ELF-1 (cell line): ENCODE data around the gene PRR22.
A peak's percentile ranks its signal among the peaks of the same experiment; 100 is the strongest.
"Not testable (repeated sequence)": the region's sequence is repeated elsewhere in the genome, so short reads cannot be mapped to it uniquely, and the experiment has no call there.

ENCODE experiments used
- DNase-seq: peaks from one replicate; pipeline ENCODE4 v3.0.0-alpha.2; 2016; ENCODE audit warnings: low read depth, low spot score

The PRR22 gene

DNA sequence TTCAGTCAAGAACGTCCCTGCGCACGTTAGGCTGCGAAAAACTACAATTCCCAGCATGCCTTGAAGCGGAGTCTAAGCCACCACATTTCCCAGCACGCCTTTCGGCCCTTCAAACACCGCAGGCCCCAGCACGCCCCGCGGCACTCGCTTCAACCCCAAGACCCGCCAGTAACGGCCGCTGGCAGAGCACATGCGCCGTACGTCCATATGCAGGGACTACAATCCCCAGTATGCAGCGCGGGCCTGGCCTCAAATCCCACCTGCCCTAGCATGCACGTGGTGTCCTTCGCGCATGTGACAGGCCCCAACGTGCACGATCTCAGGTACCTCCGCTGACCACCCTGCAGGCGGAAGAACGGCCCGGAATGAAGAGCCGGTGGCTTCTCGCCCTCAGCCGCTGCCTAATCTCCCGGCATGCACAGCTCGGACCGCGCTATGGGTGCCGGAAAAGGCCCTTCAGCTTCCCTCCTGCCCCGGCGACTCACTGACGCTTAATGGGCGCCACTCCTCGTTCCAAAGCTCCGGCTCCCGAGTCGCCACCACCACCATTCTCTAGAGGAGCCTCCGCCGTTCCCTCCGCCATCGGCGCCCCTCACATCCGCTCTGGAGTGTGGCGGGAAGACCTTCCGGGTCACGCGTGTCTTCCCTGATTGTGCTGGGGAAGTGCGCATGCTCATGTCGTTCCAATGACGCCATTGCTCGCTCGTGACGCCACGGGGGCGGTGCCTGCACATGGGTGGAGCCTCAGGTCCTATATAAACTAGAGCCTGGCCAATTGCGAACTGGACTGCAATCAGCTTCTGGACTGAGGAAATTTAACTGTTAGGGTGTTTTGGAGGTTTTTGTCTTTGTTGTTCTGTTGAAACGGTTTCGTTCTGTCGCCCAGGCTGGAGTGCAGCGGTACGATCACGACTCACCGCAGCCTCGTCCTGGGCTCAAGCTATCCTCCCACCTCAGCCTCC, 6.3 kb upstream of the PRR22 start, which contains the start of gene DUS3L:
Gene DUS3L (minus strand): TSS at position 605 of the 962 bp plus-strand sequence. CDS start 22 bp downstream, at position 583.
- peak; percentile 99 for DNase-seq

DNA sequence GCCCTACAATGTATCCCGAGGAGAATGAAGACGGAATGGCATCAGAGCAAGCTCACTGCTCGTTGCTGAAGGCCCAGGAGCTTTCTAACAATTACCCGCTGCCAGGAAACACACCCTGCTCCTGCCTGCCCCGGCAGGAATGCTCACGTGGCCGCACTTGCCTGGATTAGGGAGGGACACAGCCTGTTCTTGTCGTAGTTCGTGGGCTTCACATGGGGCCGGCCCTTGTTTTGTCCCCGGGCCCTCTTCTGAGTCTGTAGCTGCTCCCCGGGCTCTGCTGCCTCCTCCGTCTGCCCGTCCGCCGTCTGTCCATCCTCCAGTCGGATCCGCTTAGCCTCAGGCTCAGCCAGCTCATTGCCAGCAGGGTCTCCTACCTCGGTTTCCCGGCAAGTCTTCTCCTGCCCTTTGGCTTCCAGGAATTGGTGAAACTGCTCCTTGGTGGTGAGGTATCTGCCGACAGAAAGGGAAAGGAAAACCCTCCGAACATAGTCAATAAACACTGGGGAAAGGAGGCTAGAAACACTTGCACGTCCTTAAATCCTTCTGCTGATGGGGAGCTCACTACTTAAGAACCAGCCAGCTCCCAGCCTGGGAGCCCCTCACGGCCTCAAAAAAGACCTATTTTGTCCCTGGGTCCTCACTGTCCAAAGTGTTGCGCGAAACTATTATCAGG, 5.5 kb upstream of the PRR22 start:
- DNase-seq = no peak

DNA sequence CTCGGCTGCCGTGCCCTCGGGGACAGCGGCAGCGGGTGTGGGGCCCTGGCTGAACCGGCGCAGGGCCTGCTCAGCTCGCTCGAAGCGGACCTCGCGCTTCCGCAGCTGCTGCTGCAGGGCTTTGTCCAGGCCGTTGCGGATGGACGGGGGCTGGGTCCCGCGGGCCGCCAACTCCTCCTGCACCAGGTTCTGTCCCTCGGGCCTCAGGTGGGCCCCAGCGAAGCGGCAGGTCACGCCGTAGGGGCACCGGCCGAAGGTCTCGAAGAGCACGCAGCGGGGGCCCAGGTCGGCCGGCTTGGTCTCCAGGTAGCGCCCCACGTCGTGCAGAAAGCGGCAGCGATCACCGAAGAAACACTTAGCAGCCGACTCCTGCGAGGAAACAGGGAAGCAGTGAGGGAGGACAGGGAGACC, 4.8 kb upstream of the PRR22 start:
- no peak for DNase-seq

DNA sequence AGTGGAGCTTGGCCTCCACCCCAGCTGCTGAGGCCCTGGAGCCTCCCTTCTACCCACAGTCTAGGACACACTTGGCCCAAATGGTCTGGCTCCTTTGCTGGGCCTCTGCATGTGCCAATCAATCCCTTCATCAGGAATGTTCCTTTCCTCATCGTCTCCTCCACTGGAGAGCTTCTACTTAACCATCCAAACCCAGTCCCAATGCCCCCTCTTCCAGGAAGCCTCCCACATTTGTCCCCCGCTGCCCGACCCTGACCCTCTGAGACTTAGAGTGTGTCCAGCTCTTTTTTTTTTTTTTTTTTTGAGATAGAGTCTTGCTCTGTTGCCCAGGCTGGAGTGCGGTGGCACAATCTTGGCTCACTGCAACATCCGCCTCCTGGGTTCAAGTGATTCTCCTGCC, 3.9 kb upstream of the PRR22 start:
- DNase-seq = no peak

DNA sequence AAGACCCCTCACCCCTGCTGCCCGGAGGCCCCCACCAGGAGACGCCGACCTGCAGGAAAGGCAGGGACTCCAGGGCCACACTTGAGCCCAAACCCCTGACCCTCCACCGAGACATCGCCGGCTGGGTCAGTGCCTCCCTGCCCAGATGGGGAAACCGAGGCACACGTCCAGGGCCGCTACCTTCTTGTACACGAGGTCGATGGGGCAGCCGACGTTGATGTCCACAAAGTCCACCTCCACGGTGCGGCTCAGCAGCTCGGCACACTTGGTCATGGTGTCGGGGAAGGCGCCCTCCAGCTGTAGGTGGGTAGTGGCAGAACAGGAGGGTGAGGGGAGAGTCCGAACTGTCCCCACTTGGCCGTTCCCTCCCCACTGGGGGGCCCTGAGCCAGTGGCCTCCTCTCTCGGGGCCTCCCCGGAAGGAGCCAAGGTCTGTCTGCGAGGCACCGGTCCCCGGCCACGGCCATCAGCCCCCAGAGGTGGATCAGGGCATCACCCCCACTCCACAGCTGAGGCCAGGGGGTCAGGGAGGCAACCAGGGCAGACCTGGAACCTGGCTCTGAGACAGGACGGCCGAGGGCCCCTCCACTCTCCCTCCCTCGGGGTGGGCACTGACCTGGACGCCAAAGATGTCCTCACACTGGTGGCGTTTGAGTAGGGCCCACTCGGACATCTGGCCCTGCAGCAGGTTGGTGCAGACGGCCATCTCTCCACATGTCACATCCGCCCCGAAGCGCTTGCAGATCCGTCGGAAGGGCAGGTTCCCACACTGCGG, 3.0 kb upstream of the PRR22 start:
- no peak for DNase-seq

DNA sequence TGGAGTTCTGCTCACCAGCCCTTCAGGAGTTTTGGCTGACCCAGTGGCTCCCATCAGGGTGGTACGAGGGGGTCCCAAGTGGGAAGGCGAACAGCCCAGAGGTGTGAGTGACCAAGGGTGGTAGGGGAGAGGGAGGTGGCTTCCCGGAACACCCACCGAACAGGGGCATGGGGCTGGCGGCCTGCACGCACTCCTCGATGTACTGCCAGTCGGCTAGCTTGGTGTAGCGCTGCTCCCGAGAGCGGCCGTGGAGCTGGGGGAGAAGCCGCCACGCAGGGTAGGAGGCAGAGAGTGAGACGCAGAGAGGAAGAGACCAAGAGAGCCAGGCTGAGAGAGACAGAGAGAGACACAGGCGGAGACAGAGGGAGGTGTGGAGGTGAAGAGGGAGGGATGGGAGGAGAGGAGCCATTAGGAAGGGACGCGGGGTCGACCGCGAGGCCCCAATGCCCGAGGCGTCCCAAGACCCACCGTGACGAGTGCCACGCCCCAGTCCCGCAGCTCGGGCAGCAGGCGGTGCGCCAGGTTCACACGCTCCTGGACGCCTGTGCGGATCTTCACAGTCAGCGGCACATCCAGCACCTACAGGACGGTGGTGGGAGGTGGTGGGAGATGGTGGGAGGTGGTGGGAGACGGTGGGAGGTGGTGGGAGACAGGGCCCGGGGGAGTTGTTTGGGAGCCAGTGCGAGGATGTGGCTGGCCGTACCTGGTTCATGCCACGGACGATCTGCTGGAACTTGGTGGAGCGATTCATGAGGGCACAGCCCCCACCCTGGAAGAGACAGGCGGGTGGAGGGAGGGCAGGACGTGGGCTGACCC, 2.3 kb upstream of the PRR22 start:
- DNase-seq = no peak

DNA sequence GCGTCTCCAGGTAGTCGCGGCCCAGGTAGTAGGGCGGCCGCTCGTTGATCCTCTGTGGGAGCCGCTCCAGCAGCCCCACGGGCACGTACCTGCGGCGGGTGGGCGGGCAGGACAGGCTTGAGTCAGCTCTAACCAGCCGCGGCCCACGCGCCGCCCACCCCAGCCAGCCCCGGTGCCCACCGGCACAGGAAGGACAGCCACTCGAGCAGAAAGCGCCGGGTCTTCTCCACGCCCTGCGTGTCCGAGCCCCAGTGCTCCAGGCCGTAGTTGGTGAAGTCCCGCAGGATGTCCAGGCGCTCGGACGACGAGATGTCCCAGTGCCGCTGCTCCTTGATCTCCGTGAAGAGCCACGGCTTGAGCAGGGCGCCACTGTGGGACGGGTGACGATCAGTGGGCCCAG, 877 bp upstream of the PRR22 start:
- no peak for DNase-seq

DNA sequence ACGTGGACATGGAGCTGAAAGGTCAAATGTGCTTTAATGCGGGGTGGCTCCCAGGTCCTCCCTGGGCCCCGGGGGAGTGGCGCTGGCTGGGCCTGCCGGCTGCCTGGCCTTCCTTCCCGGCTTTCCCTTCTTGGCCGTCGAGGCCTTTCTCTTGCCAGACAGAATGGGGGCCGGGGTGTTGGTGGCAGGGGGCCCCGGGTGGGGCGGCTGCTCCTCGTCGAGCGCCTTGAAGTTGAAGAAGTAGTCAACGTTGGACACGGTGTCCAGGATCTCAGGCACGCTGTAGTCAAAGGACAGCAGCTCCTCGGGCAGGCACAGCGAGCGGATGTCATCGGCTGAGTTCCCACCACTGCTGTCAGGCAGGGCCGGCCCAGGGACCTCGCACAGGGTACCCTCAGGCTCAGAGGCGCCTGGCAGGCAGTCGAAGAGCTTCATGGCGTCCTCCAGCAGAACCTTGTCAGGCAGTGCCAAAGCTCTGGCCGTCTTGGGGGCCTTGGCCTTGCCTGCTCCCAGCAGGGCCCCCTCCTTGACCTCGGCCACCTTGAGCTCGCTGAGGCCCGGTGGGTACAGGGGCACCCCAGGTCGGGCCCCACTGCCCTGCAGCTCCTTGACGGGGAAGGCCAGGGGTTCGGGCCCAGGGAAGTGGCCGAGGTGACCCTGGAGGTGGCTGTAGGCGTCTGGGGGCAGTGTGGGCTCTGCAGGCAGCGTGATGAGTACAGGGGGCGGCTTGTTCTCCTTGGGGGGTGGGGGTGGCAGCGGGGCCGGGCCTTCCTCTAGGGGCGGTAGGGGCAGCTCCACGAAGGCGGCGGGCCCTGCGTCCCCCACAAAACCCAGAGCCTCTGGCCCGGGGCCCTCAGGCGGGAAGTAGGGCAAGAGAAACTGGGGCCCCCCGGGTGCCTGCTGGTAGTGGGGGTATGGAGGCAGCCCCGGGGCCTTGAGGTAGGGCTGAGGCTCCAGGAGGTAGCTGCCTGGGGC, 1.3 kb downstream of the PRR22 start:
- no peak for DNase-seq

DNA sequence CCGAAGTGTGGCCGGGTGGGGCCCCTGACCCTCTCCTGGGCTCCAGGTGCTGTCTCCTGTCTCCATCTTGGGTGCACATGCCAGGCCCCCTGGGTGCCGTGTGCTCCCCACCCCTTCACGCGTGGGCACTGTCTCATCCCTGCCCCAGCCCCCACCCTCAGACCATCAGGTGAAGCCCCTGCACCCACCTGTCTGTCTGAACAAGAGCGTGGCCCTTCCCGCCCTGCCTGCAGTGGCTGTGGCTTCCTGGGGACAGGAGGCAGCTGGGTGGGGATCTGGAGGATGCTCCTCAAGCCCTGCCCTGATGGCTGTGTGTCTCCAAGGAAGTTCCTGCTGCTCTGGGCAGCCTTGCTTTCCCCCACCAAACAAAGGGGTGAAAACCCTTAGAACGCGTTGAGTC, 2.2 kb downstream of the PRR22 start:
- no peak for DNase-seq

DNA sequence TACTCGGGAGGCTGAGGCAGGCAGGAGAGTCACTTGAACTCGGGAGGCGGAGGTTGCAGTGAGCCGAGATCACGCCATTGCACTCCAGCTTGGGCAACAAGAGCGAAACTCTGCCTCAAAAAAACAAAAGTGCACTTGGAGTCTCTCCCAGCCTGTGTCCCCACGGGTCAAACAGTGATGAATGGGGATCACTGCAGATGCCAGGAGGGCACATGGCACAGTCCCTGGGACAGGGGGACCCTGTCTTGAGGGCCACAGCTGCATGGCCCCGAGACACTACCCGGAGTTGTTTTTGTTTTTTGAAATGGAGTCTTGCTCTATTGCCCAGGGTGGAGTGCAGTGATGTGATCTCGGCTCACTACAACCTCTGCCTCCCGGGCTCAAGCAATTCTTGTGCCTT, 3.6 kb downstream of the PRR22 start:
- DNase-seq = not testable (repeated sequence)

DNA sequence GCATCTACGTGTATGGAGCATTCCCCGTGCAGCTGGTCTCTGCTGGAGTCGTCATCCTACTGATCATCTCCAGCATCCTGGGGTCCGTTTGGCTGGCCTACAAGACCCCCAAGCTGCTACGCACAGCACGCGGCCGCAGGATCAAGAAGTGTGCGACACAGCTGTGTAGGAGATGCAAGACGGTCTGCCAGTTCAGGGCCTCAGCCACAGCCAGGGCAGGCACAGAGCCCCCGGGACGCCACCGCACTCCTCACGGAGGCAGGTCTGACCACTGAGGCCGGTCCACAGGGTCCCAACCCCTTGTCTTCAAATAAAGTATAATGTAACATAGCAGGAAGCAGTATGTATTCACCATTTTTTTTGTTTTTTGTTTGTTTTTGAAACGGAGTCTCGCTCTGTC, 6.1 kb downstream of the PRR22 start:
- no peak for DNase-seq

DNA sequence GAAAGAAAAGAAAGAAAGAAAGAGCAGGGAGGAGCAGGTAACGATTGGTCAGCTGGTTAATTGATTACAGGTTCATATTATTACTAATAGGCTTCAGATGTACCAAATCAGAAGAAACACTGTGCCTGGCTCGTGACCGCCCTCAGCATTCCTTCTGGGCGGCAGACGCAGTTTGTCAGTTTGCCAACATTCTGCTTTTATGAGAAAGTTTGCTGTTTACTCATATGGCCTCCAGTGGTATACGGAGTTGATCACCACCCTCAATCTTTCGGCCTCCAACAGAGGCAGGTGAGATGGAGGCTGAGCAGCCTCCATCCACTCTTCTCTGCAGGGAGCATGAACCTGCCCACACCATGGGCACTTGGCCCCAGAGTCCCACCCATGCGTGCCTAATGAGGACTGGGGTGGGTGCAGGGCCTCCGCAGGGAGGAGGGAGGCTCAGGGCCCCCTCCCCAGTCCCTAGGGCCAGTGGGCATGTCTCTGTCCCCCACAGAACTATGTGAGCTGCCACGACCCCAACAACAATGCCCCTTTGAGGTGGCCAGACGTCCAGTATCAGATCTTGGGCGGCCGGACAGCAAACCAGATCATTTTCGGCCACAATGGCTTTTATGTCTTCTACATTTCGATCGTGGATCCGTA, 8.8 kb downstream of the PRR22 start:
- no peak for DNase-seq

DNA sequence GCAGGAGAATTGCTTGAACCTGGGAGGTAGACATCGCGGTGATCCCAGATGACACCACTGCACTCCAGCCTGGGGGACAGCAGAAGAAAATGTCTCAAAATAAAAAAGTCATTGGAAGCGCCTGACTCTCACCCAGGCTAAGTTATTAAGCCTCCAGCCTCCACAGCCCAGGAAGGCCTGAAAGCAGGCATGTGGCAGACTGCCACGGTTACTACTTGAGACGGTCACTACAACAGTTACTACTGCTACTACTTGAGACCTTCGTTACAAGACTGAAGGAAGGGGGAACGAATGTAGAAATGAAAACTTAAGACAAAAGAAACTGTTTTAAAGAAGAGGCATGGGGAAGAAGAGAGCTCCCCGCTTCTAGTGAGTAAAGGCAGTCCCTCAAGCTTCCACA, 9.6 kb downstream of the PRR22 start:
- no peak for DNase-seq

DNA sequence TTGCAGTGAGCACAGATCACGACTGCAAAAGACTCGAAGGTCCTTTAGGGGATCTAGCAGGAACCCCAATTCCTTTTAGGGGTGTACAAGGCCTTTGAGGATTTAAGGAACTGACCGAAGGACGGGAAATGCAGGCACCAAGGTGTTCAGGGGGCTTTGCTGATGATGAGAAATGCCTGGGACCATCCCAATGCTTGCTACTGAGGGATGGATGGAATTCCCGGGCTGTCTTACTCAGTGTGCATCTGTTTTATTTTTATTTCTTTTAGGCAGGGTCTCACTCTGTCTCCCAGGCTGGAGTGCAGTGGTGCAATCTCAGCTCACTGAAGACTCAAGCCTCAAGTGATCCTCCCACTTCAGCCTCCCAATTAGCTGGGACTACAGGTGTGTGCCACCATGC, 11.3 kb downstream of the PRR22 start:
- DNase-seq = no peak

DNA sequence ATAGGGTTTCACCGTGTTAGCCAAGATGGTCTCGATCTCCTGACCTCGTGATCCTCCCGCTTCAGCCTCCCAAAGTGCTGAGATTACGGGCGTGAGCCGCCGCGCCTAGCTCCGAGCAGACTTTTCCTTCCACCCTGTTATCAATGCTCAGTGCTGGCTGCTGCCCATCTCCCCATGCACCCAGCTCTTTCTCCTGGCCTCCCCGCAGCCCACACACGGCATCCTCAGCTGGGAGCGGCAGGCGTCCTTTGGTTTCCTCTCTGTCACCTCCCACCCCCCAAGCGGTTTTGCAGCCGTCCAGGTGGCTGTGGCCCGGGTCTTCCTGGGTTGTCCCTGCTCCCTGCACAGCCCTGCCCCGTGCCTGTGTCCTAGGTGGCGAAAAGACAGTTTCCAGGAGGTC, 12.1 kb downstream of the PRR22 start:
- no peak for DNase-seq

DNA sequence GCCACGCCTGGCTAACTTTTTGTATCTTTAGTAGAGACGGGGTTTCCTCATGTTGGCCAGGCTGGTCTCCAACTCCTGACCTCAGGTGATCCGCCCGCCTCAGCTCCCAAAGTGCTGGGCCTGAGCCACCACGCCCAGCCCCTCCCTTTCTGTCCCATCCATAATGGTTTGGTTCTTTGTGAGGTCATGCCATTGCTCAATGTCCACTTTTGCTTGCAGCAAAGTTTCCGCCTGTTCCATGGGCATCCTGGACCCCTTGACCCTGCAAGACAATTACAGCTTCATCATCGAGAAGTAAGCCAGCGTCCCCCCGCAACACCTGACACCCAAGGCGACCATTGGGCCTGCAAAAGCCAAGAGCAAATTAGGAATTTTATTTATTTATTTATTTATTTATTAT, 16.6 kb downstream of the PRR22 start:
- no peak for DNase-seq

DNA sequence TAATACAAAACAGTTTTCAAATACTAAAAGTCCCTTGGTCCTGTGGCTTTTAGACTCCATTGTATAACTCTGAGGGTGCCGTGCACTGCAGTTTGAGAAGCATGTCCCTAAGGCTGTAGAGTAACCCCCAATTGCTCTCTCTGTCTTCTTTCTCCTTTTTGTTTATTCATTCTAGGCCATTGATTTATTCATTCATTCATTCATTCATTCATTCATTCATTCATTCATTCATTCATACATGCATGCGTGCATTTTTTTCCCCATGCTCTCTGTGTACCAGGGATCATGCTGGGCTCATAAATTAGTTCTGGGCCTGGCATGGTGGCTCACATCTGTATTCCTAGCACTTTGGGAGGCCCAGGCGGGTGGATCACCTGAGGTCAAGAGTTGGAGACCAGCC, 19.3 kb downstream of the PRR22 start:
- DNase-seq = no peak

DNA sequence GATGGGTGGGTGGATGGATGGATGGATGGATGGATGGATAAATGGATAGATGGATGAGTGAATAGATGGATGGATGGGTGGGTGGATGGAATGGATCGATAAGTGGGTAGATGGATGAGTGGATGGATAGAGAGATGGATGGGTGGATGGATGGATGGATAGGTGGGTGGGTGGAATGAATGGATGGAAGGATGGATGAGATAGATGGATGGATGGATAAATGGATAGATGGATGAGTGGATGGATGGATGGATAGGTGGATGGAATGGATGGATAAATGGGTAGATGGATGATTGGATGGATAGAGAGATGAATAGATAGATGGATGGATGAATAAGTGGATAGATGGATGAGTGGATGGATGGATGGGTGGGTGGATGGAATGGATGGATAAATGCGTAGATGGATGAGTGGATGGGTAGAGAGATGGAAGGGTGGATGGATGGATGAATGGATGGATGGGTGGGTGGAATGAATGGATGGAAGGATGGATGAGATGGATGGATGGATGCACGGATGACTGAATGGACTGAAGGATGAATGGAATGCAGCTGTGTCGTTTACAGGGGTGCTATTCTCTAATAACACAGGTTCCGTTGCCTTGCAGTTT, 21.8 kb downstream of the PRR22 start:
- no peak for DNase-seq

DNA sequence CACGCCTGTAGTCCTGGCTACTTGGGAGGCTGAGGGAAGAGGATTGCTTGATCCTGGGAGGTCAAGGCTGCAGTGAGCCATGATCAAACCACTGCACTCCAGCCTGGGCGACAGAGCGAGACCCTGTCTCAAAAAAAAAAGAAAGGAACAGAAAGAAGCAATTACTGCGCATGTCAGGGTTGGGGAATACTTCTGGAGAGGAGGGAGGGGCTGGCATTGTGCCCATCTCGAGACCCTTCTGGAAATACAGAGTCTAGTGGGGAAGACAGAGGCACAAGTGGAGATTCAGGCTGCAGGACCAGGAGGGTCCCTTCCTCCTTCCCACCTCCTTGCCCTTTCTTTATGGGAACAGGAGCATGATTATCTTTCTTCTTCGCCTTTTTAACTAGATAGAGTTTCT, 30.8 kb downstream of the PRR22 start:
- no peak for DNase-seq
